Posterior vena cava (tissue), 2 donors: ENCODE data around the gene FRMD1. TPM values are rescaled to one million over a fixed set of nuclear protein-coding genes. Genes with fewer than 3 reads are reported as not detected.

Experiments
- total RNA-seq, 2 donors: library from RNA; stranded (reverse); fragmentation: NEBNext Ultra II Directional; extraction: Animal tissue kit (Norgen Biotek cat#: 25700); gene quantifications; one replicate each; pipeline ENCODE4 v1.2.1, GENCODE V29; 2021
- donor health status: DM: yes; HTN: yes; CAD: no.
- donor health status: DM: yes; HTN: yes; CAD: no.

FRMD1 gene
- total RNA-seq, 2 donors from 2014 or later: 0.14 TPM; not detected in 1

Other genes with a start within 250 kb of the FRMD1 start
- gene KIF25, start 81.5 kb downstream of the FRMD1 start, total RNA-seq: not detected
- gene DACT2, start 240.6 kb upstream of the FRMD1 start, total RNA-seq: 1 to 10 TPM in 1 of 2 donors, under 1 TPM in 1; 0.24 to 1.7 TPM